ENCODE data around the gene C1QA. TPM values are rescaled to one million over a fixed set of nuclear protein-coding genes. Genes with fewer than 3 reads are reported as not detected.

C1QA gene
- total RNA-seq, 1 experiment from 2014 or later = not detected

GRCh38 chr1:22670352-22670975 is 34.0 kb downstream of the C1QA start:
- Histone ChIP-seq H4K20me1 (ENCODE audit: low read length) (no peaks in the 10 kb centered on the region), H3K4me2 (ENCODE audit: low read length) (no peak overlapping the region), H3K9ac (ENCODE audit: low read length) (no peak overlapping the region), H3K79me2 (ENCODE audit: low read length) (no peaks in the 10 kb centered on the region), H3K4me3 (ENCODE audit: low read length) (no peak overlapping the region), H3K9me3 (ENCODE audit: low read length) (no peaks in the 10 kb centered on the region), H3K4me1 (ENCODE audit: insufficient read depth, low read length) (no peaks in the 10 kb centered on the region), H2AFZ (ENCODE audit: low read length) (no peak overlapping the region), H3K27ac (ENCODE audit: low read length) (no peak overlapping the region), H3F3A (ENCODE audit: low read length, unreplicated experiment) (no peaks in the 10 kb centered on the region), H3K36me3 (ENCODE audit: low read depth, low read length) (no peaks in the 10 kb centered on the region), H3K27me3 (ENCODE audit: low read length) (peaks cover 16% of the 10 kb centered on the region), H3K9me2 (replicated peaks; ENCODE audit: low read length) (no peaks in the 10 kb centered on the region)
- ChIA-PET CTCF (no interaction called here), POLR2A (ENCODE audit: unreplicated experiment) (no interaction called here)
- ATAC-seq (no peak), DNase-seq (no peak)
- no TSS peak for BruUV-seq (replicated peaks)
- intact Hi-C loops (cut with micrococcal nuclease) = no loop called here
- TF ChIP-seq CTCF (conservative IDR thresholded peaks at IDR 0.05; ENCODE audit: low read depth, low read length) (no peak), EZH2phosphoT487 (IDR thresholded peaks at IDR 0.05; ENCODE audit: borderline replicate concordance, low read length) (no peak), EZH2 (IDR thresholded peaks at IDR 0.05; ENCODE audit: low read length, unreplicated experiment) (no peak)

- ATAC-seq (no peak), DNase-seq (no peak)
- TF ChIP-seq EZH2 (IDR thresholded peaks at IDR 0.05; ENCODE audit: low read length, unreplicated experiment) = no peak
- TF ChIP-seq CTCF (conservative IDR thresholded peaks at IDR 0.05; ENCODE audit: low read depth, low read length) = no peak
- no peak for TF ChIP-seq EZH2phosphoT487 (IDR thresholded peaks at IDR 0.05; ENCODE audit: borderline replicate concordance, low read length)
- H3K9me3 ChIP-seq (ENCODE audit: low read length) = no peaks in the 10 kb centered on the region
- ChIA-PET POLR2A (ENCODE audit: unreplicated experiment) (no interaction called here), CTCF (no interaction called here)
- no peak overlapping the region for H3K27ac ChIP-seq (ENCODE audit: low read length)
- no peaks in the 10 kb centered on the region for H3K4me1 ChIP-seq (ENCODE audit: insufficient read depth, low read length)
- no peaks in the 10 kb centered on the region for H3K9me2 ChIP-seq (replicated peaks; ENCODE audit: low read length)
- peaks cover 16% of the 10 kb centered on the region for H3K27me3 ChIP-seq (ENCODE audit: low read length)
- H3K36me3 ChIP-seq (ENCODE audit: low read depth, low read length) = no peaks in the 10 kb centered on the region
- intact Hi-C loops (cut with micrococcal nuclease) = no loop called here
- H3K79me2 ChIP-seq (ENCODE audit: low read length) = no peaks in the 10 kb centered on the region
- BruUV-seq (replicated peaks) = no TSS peak
- no peak overlapping the region for H2AFZ ChIP-seq (ENCODE audit: low read length)
- no peaks in the 10 kb centered on the region for H4K20me1 ChIP-seq (ENCODE audit: low read length)
- no peak overlapping the region for H3K4me2 ChIP-seq (ENCODE audit: low read length)
- no peak overlapping the region for H3K9ac ChIP-seq (ENCODE audit: low read length)
- H3K4me3 ChIP-seq (ENCODE audit: low read length) = no peak overlapping the region
- H3F3A ChIP-seq (ENCODE audit: low read length, unreplicated experiment) = no peaks in the 10 kb centered on the region
Observed at GRCh38 chr1:22671999-22672398, 35.6 kb downstream of the C1QA start.

Measured in PC-3 (cell line).